Measurements from ENCODE around the gene DCLK1. TPM values are rescaled to one million over a fixed set of nuclear protein-coding genes. Genes with fewer than 3 reads are reported as not detected.

Gene DCLK1
- total RNA-seq, 1 donor from 2014 or later = under 0.01 TPM

- no peak for FAIRE-seq
- no peaks in the 10 kb centered on the region for H3K36me3 ChIP-seq (ENCODE audit: control insufficient read depth, insufficient read depth, low read length)
- no peak for TF ChIP-seq CTCF (IDR thresholded peaks at IDR 0.05; ENCODE audit: insufficient read depth, low read length, severe bottlenecking)
- no peak overlapping the region for H3K4me3 ChIP-seq (ENCODE audit: low read depth, low read length)
- peaks cover 2% of the 10 kb centered on the region for H3K27me3 ChIP-seq (ENCODE audit: control insufficient read depth, insufficient read depth, low read length)
- no peak for DNase-seq (ENCODE audit: low read depth)
Observed at GRCh38 chr13:35808846-35809245, 322.3 kb downstream of the DCLK1 start.

- FAIRE-seq (no peak), DNase-seq (ENCODE audit: low read depth) (no peak)
- H3K36me3 ChIP-seq (ENCODE audit: control insufficient read depth, insufficient read depth, low read length) = no peaks in the 10 kb centered on the region
- peaks cover 2% of the 10 kb centered on the region for H3K27me3 ChIP-seq (ENCODE audit: control insufficient read depth, insufficient read depth, low read length)
- no peak for TF ChIP-seq CTCF (IDR thresholded peaks at IDR 0.05; ENCODE audit: insufficient read depth, low read length, severe bottlenecking)
- H3K4me3 ChIP-seq (ENCODE audit: low read depth, low read length) = no peak overlapping the region
Observed at GRCh38 chr13:35804901-35805300, 326.3 kb downstream of the DCLK1 start.

- no peaks in the 10 kb centered on the region for H3K36me3 ChIP-seq (ENCODE audit: control insufficient read depth, insufficient read depth, low read length)
- DNase-seq (ENCODE audit: low read depth) (no peak), FAIRE-seq (no peak)
- no peak overlapping the region for H3K4me3 ChIP-seq (ENCODE audit: low read depth, low read length)
- TF ChIP-seq CTCF (IDR thresholded peaks at IDR 0.05; ENCODE audit: insufficient read depth, low read length, severe bottlenecking) = no peak
- H3K27me3 ChIP-seq (ENCODE audit: control insufficient read depth, insufficient read depth, low read length) = no peaks in the 10 kb centered on the region
Observed at GRCh38 chr13:35797991-35798390, 333.2 kb downstream of the DCLK1 start.

DNA sequence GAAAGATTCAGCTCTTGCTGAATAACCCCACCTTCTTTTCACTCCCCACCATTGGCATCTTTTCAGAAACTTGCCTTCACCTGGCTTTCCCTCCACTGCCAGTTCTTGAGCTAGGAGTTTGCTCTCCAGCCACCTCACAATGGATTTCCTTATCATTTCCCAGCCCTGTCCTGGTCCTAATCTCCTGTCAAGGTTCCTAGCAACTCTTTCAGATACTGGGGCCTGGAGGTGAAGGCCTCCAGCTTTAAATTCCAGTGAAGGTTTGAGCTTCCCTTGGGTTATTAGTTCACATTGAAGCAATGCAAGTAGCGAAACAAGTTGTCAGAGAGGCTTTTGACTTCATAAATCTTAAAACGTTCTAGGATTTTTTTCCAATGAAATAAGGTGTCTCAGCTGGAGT, 333.9 kb downstream of the DCLK1 start:
- no peak overlapping the region for H3K4me3 ChIP-seq (ENCODE audit: low read depth, low read length)
- FAIRE-seq (no peak), DNase-seq (ENCODE audit: low read depth) (no peak)
- no peaks in the 10 kb centered on the region for H3K27me3 ChIP-seq (ENCODE audit: control insufficient read depth, insufficient read depth, low read length)
- no peaks in the 10 kb centered on the region for H3K36me3 ChIP-seq (ENCODE audit: control insufficient read depth, insufficient read depth, low read length)
- TF ChIP-seq CTCF (IDR thresholded peaks at IDR 0.05; ENCODE audit: insufficient read depth, low read length, severe bottlenecking) = no peak

DNA sequence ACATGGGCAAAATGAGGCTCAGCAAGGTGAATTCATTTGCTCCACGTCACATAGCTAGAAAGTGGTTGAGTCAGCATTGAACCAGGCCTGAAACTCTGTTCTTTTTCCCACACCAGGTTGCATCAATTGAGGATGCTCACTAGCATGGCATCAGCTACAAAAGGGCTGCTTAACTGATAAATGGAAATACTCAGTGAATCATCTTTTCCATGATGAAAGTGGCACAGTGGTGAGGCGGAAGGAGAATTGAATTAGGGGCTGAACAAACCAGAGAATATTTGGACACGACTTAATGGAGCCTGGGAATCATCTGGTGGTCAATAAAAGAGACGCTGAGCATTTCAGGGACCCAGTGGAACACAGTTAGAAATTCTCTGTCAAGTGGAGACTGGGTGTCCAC, 334.6 kb downstream of the DCLK1 start:
- H3K27me3 ChIP-seq (ENCODE audit: control insufficient read depth, insufficient read depth, low read length) = no peaks in the 10 kb centered on the region
- DNase-seq (ENCODE audit: low read depth) = no peak
- H3K4me3 ChIP-seq (ENCODE audit: low read depth, low read length) = no peak overlapping the region
- TF ChIP-seq CTCF (IDR thresholded peaks at IDR 0.05; ENCODE audit: insufficient read depth, low read length, severe bottlenecking) = no peak
- H3K36me3 ChIP-seq (ENCODE audit: control insufficient read depth, insufficient read depth, low read length) = no peaks in the 10 kb centered on the region
- FAIRE-seq = peak; percentile 13

GRCh38 chr13:35794734-35795389, 336.3 kb downstream of the DCLK1 start:
- Histone ChIP-seq H3K27me3 (ENCODE audit: control insufficient read depth, insufficient read depth, low read length) (no peaks in the 10 kb centered on the region), H3K36me3 (ENCODE audit: control insufficient read depth, insufficient read depth, low read length) (no peaks in the 10 kb centered on the region), H3K4me3 (ENCODE audit: low read depth, low read length) (no peak overlapping the region)
- DNase-seq (ENCODE audit: low read depth) = no peak
- FAIRE-seq = no peak
- TF ChIP-seq CTCF (IDR thresholded peaks at IDR 0.05; ENCODE audit: insufficient read depth, low read length, severe bottlenecking) = no peak
